Measurements from ENCODE around the gene ACAA1.

DNA sequence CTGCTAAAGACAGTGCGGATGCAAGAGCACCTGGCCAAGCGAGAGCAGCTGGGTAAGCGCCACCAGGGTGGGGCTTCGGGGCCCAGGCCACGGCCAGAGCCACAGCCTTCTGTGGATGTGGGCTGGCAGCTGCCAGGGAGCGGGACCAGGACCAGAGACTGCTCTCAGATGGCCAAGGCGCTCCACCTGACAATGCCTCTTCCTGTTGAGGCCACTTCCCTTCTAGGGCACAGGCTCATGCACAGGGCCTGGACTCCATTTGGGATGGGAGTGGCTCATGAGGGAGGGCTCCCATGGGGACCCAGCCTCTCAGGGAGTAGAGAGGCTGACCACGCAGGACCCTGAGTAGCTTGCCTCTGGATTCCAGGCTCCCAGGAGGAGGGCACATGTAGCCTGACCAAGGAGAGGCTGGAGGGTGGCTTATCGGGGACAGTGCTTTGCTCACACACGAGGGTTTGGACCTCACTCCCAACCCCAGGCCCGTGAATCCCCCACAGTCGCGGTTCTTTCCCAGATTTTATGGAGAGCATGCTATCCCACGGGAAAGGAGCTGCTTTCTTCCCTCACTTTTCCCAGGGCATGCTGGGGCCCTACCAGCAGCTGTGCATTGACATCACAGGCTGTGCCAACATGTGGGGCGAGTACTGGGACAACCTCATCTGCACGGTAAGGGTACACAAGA, 25.1 kb downstream of the ACAA1 start:
- no peak for TF ChIP-seq EZH2 (IDR thresholded peaks at IDR 0.05)
- TF ChIP-seq POLR2AphosphoS5 (IDR thresholded peaks at IDR 0.05; ENCODE audit: borderline replicate concordance, low read depth, low read length), result no peak
- no peak for TF ChIP-seq FOXP2 (optimal IDR thresholded peaks at IDR 0.05; ENCODE audit: control extremely low read depth, extremely low read length, insufficient read depth)

Measured in SK-N-MC (cell line).